COLO668 (cell line): ENCODE data around the gene GMPR2.
A peak's percentile ranks its signal among the peaks of the same experiment; 100 is the strongest.
"Not testable (repeated sequence)": the region's sequence is repeated elsewhere in the genome, so short reads cannot be mapped to it uniquely, and the experiment has no call there.

Experiments
- DNase-seq: peaks from one replicate; lab custom pipeline; 2025; ENCODE audit not compliant: unreplicated experiment; lab: John Stamatoyannopoulos, UW

Gene GMPR2

DNA sequence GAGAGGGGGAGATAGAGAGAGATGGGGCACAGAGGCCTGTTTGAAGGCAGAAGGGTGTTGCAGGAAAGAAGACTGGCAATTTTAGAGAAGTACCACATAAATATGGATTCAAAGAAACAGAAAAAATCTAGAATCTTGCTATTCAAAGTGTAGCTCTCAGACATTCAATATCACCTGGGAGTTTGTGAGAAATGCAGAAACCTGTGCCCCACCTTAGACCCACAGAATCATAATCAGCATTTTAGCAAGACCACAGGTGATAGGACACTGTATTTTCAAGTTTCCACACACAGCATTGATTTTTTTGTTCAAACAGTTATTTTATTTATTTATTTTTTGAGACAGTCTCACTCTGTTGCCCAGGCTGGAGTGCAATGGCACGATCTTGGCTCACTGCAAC is 3.8 kb upstream of the GMPR2 start:
- no peak for DNase-seq

DNA sequence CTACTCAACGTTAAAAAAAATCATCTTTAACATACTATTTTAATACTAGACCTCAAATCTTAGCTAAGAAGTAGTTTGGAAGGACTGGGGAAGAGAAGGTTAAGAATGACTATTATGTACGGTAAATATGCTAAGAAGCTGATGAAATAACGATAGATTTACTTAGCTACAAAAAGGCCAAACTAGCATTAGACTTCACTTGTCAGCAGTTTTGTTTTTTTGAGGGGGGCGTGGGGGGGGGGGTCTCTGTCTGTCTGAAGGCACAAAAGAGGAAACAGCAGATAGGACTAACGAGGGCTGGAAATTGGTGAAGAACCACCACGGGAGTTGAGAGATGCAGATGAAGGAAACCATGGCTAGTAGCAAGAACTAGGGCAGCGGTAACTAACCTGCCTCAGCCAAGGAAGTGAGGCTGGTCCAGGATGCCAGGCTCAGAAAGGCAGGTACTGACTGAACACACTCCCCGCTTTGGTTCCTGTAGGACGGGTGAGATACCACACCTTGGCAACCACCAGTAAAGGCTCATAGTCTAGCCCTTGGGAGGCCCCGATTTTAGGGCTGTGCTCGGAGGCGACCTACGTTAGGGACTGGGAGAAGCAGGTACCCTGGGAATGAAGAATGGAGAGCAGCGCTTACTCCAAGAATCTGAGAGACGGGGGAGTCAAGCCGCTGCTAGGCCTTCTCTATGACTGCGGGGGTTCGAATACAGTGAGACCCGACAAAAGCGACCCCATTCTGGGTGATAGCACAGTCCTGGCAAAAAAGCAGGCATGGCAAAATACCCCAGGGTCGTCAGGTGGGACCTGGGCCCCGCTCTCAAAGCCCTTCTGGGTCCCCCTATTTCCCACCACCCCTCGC is 1.2 kb upstream of the GMPR2 start:
- DNase-seq = peak; percentile 42

DNA sequence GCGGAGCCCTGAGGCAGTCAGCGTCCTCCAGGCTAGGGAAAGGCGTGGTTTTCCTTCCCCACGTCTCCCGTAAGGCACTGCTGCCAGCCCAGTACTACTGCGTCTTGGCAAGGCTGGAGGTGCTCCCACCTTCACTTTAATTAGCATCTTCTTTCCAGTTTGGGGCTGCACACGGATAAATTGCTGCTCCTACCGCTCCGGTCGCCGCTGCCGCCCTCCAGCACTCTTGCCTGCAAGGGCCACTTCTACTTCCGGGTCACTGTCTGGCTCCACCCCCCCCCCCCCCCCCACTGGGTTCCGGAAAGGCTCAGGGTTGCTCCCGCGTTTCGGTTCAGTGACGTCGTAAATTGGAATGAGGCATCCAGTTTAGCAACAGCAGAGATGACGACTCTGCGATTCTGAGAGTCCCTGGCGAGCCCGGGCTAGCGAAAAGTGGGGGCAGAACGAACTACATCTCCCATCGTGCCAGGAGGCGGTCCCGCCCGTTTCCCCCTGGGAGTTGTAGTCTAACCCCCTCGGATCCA is 546 bp upstream of the GMPR2 start, which contains the start of gene NEDD8:
Gene NEDD8, minus strand, starts transcription at position 247 of the 524 bp plus-strand sequence. Its CDS starts 100 bp downstream, at position 147.
- peak; percentile 90 for DNase-seq

DNA sequence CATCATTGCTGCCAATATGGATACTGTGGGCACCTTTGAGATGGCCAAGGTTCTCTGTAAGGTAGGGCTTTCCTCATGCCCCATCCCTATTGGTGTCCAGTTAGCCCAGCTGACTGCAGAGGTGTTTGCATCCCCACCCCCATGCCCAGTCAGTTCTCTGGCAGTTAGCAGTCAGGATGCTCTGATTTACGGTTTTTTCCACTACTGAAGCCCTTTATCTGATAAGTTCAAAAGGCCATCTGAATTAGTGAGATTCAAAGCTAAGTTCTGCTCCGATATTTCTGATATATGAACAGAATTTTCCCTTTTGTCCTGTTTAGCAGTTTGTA is 773 bp downstream of the GMPR2 start:
- peak; percentile 6 for DNase-seq

DNA sequence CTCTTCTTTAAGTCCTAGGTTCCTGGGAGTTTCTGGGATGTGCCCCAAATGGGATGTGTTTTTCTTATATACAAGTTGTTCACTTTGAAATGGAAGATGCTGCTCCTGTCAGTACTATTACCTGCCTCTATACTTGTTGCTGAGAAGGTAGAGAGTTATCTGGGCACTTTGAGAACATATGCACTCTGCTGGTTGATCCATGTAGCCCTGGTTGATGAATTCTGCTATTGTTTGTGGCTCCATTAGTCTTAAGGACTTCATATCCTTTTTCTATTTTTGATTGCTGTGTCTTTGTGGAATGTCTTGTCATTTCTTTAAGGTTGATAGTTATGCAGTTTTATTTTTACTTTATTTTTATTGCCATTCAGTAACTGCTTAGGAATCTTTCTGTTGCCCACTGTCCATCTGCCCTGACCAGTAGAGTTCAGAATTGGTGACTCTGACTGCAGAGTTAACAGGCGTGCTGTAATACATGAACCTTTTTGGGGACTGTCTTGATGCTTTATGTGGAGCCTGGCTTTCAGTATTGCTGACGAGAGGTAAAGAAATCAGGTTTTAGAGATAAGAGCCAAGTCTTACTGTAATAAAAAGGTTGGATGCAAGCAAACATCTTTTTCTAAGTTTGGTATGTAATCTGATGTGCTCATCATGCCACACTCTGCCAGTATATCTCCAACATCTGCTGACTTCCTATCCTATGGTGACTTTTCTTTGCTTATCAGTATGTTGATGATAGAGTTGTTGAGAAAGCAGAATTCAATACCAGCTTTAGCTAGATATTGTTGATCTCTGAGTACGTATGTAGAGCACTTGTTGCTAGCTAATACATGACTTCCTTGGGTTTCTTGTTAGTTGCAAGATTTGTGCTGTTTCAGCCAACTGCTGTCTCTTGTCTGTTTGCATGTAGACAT is 1.6 kb downstream of the GMPR2 start:
- DNase-seq = no peak

DNA sequence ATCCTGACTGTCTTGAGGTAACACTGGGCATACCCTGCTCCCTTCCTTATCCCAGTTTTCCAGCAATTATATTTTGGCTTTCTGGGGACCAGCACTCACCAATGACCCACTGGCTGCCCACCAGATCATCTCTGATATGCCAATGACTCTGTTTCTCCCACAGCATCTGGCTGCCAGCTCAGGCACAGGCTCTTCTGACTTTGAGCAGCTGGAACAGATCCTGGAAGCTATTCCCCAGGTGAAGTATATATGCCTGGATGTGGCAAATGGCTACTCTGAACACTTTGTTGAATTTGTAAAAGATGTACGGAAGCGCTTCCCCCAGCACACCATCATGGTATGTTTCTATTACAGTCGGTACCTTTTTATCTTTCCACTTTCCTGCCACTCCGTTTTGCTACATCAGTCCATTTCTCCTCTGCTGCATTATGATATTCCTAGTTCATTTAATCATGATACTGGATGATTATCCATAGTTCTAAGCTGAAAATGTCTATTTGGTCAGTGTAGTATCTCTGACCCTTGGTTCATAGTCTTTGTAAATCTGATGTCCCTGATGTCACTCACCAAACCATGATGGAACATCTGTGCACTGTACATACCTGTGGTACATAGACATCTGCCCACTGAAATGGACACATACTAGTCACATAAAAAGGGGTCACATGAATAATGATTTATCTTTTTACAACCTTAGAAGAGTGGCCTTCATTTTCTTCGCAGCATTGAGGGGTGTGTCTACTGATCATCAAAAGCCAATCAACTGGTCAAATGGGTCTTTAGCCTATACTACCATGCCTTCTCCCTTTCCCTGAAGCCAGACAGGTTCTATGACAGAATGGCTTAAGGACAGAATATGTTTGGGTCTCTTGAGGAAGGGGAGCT is 3.3 kb downstream of the GMPR2 start:
- DNase-seq = no peak

DNA sequence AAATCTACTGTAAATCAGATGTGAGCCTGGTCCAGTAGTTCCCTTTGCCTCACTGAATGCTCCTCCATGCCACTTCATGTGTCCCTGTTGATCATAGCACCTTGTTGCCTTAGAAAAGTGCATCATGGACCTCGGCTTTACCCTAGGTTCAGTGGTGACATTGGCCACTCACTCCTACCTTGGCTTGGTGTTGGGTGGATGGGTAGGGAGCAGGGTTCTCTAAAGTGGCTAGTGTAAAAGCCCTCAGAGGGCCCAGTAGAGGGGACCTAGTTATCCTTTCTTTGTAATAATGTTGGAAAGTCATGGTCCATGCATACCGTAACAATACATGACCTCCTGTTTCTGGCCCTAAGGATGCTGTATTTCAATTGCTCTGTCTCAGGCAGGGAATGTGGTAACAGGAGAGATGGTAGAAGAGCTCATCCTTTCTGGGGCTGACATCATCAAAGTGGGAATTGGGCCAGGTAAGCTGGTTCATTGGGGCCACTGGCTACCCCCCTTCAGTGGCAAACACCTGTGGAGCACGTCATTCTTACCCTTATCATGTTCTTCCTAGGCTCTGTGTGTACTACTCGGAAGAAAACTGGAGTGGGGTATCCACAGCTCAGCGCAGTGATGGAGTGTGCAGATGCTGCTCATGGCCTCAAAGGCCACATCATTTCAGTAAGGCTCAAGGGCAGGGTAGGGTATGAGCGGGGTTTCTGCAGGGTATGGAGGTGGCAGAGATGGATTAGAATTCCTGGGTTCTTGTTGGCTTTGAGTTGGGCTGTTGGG is 4.1 kb downstream of the GMPR2 start:
- DNase-seq = no peak

DNA sequence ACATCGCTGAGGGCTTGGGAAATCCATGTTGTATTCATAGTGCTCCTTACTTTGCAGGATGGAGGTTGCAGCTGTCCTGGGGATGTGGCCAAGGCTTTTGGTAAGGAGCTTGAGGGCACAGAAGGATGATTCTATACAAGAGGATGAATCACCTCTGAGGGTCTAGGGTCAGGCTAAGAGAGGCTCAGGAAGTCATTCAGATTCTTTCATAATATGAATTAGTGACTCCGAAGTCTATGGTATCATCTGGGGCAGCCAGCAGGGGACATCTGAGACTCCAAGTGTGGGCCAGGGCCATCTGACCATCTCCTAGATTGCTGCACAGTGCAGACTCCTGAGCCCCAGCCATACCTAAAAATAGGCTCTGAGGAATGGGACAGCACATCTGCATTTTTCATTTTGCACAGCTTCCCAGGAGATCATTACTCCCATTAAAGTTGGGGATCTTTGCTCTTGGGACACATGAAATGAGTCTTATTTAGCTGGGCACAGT is 4.8 kb downstream of the GMPR2 start:
- no peak for DNase-seq

DNA sequence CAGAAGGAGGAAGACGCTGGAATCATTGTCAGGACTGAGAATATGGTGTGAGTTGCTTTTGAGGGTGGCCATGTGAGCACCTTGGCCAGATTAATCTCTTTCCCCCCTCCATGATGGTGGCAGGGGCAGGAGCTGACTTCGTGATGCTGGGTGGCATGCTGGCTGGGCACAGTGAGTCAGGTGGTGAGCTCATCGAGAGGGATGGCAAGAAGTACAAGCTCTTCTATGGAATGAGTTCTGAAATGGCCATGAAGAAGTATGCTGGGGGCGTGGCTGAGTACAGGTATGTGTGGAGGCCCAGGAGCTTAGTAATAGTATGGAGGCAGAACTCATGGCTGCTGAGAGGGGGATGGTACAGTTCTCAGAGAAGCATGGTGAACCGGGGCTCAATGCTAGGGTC is 5.4 kb downstream of the GMPR2 start:
- no peak for DNase-seq

DNA sequence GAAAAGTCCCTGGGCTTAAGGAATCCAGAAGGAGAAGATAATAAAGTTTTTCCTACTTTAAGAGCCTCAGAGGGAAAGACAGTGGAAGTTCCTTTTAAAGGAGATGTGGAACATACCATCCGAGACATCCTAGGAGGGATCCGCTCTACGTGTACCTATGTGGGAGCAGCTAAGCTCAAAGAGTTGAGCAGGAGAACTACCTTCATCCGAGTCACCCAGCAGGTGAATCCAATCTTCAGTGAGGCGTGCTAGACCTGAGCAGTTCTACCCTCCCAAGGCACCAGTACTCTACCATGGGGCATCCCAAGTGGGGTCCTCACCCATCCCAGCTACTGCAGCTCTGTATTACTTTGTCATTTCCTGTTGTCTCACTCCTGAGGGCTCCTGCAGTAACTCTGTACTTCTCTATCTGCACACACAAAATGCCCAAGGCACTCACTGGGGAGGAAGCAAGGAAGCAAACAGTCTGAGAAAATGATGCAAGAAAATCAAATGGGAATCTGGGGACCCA is 5.9 kb downstream of the GMPR2 start:
- no peak for DNase-seq

DNA sequence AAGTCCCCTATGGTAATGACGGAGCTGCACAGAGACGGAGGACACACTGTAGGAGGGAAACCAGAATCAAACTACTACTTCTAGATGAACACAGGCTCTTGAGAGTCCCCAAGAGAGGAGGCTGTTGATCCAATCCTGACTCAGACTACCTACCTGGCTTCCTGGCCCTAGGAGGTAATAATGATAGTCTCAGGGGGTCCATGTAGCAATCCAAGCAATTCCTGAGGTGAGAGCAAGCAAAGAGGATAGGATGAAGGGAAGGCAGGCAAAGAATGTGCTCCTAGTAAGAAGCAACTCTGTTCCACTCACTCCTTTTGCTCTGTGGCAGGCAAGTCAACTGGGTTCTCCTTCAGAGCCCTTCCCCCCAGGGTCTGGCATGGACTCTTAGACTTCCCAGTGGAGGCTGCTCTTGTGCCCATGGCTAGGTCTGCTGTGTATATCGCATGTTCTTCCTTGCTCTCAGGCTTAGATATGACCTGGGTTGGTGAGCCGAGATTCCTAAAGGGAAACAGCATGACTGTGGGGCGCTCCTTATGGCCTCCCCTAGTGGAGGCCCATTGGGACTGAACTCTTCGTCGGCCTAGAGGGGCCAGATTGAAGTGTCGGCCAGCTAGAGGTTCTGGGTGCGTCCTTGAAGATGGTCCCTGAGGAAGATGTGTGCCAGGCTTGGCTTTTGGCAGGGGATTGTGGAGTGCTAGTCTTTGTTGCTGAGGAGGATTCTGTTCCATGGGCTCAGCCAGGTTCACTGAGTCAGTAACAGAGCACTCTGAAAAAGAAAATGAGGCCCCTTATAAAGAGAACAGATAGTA is 7.6 kb downstream of the GMPR2 start:
- DNase-seq = no peak

DNA sequence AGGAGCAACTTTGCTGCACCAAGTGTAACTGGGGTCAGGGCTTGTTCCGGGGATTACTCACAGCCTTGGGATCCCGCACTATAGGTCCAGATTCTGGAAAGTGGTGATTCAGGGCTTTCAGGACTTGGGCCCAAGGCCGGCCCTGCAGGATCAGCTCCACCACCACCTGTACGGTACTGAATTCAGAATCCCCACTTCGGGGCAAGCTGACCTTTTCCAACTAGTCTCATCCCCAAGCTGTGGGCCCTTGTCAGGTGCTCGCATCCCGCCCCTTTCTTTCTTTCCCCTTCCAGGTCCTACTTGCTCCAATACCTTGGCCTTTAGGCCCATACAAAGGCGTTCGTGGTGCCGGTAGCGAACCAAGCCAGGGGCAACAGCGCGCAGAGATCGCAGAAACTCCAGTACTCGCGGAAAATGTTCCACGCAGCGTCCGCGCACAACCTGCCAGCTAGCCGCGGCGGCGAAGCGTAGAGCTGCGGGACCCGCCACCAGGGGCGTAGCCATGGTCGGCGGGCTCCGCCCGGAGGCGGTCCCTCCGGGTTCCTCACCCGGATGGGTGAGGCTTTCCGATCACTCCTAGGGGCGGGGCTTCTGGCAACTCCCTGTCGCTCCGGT is 9.2 kb downstream of the GMPR2 start:
- peak; percentile 97 for DNase-seq

DNA sequence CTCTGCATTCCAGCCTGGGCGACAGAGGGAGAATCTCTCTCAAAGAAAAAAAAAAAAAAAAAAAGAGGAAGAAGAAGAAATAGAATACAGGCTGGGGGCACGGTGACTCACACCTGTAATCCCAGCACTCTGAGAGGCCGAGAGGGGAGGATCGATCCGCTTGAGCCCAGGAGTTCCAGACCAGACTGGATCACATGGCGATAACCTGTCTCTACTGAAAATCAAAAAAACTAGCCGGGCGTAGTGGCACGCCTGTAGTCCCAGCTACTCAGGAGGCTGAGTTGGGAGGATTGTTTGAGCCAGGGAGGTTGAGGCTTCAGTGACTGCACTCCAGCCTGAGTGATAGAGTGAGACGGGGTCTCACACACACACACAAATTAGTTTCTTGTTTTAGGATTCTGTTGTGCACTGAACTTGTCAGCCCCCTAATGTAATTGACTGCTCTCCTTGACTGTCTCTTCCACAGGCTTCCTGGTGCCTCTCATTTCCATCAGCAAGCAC is 10.7 kb downstream of the GMPR2 start:
- peak; percentile 46 for DNase-seq

DNA sequence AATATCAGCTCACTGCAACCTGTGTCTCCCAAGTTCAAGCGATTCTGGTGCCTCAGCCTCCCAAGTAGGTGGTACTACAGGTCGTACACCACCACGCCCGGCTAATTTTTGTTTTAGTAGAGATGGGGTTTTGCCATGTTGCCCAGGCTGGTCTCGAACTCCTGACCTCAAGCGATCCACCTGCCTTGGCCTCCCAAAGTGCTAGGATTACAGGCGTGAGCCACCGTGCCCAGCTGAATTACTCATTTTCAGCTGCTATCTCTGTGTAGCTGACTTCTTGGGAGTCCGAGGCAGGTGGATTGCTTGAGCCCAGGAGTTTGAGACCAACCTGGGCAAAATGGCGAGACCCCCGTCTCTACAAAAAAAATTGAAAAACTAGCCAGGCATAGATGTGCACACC is 12.6 kb downstream of the GMPR2 start:
- not testable (repeated sequence) for DNase-seq

DNA sequence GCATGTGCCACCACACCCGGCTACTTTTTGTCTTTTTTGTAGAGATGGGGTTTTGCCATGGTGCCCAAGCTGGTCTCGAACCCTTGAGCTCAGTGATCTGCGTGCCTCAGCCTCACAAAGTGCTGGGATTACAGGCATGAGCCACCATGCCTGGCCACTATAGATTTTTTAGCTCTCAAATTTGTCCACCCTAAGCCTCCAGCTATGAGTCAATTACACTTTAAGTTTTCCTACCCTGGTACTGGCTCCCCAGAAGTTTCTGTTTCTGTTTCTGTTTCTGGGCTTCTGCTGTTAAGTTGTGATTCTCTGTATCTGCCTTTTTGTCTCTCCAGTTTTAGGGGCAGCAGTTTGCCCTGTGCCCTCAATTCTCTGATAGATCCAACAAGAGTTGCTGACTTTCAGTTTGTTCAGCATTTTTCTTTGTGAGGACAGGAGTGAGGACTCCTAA is 14.1 kb downstream of the GMPR2 start:
- no peak for DNase-seq

DNA sequence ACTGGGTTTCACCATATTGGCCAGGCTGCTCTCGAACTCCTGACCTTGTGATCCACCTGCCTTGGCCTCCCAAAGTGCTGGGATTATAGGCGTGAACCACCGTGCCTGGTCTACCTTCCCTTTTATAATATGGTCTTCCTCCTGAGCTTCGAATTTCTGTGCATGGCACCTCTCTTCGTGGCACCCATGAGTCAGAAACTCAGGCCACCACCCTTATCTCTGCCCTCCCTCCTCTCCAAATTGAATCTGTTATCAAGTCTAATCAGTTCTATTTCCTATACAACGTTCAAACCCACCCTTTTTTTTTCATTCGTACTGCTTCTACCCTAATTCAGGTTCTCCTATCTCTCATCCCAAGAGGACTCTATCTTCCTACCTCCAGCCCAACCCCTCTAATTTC is 14.7 kb downstream of the GMPR2 start:
- no peak for DNase-seq

DNA sequence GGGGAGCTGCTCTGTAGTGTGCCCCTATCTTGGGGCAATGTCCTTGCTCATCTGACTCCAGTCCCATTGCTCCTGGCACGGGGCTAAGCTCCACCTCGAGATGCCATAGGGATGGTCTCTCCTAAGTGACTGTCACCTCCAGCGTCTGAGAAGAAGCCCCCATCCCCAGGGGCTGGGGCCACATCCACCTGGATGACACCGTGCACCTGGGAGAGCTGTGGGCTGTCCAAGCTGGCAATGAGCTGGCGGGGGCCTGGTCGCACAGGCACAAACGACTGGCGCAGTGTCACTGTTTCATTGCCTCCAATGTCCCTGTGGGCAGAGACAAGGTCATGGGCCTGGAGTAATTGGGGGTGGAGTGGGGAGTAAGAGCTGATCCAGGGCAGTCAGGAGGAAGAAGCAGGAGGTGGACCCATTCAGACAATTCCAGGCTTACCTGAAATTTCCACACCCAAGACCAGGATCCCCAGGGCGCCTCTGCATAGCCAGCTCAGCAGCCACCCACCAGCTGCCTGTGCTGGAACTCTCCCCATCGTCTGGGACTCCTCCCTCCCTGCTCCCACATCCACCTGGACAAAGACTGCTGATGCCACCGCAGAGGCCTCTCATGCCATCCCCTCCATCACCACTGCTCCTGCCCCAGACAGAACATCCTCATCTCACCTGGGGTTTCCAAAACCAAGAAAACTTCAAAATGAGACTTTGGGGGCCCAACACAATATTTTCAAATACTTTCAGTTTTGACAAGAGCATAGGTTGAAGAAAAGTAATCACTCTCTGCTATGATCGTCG is 16.7 kb downstream of the GMPR2 start:
- DNase-seq = no peak
